WERI-Rb-1 (cell line): Measurements from ENCODE around the gene AMMECR1.

Experiments
- DNase-seq: peaks from one replicate; pipeline ENCODE4 v3.0.0-alpha.2; 2020
- H3K27ac ChIP-seq: fragments of 250-450 bp; sonication (Bioruptor Pico); 2 replicates; pipeline ENCODE4 v1.5.1; 2020; ENCODE audit warnings: mild to moderate bottlenecking, moderate library complexity
- H3K27me3 ChIP-seq: fragments of 250-450 bp; sonication (Bioruptor Pico); 2 replicates; pipeline ENCODE4 v1.5.1; 2021; ENCODE audit warnings: mild to moderate bottlenecking, low read depth, moderate library complexity; ENCODE audit not compliant: insufficient read depth, severe bottlenecking
- H3K36me3 ChIP-seq: fragments of 250-450 bp; sonication (Bioruptor Pico); 2 replicates; pipeline ENCODE4 v1.5.1; 2020; ENCODE audit warnings: mild to moderate bottlenecking, moderate library complexity
- H3K4me3 ChIP-seq: 2 replicates; pipeline ENCODE4 v1.5.1; 2011; ENCODE audit warnings: low read depth, mild to moderate bottlenecking, control low read depth, low read length
- H3K9me3 ChIP-seq: fragments of 250-450 bp; sonication (Bioruptor Pico); 2 replicates; pipeline ENCODE4 v1.5.1; 2021; ENCODE audit warnings: mild to moderate bottlenecking, moderate library complexity; ENCODE audit not compliant: severe bottlenecking
- TF ChIP-seq, protein P1 (sequence below): IDR thresholded peaks from 2 replicates; pipeline ENCODE4 v1.5.1; 2011; ENCODE audit warnings: low read depth, mild to moderate bottlenecking, control low read depth, inconsistent platforms, low read length

Gene AMMECR1

DNA sequence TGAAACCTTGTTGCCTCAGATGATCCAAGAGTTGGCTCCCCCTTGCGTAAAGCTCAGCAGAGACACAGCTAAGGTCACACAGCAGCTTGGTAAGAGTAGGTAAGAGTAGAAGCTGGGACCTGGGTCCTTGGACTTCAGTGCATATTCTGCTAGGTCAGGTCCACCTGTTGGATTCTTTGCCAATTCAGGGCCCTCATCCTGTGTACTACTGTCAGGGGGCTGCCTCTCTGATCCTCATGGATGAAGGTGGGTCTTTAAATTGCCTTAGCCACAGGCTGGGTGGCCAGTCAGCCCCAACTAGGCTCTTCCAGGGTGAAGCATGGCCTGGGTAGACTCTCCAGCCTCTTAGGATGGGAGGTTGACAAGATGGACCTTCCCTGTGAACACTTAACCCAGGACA is 155.8 kb downstream of the AMMECR1 start:
- Histone ChIP-seq H3K4me3 (no peak overlapping the region), H3K27ac (no peak overlapping the region), H3K9me3 (no peaks in the 10 kb centered on the region), H3K27me3 (no peaks in the 10 kb centered on the region), H3K36me3 (no peaks in the 10 kb centered on the region; the same call in 1 of the 2 replicates)
- TF ChIP-seq, protein P1, sequence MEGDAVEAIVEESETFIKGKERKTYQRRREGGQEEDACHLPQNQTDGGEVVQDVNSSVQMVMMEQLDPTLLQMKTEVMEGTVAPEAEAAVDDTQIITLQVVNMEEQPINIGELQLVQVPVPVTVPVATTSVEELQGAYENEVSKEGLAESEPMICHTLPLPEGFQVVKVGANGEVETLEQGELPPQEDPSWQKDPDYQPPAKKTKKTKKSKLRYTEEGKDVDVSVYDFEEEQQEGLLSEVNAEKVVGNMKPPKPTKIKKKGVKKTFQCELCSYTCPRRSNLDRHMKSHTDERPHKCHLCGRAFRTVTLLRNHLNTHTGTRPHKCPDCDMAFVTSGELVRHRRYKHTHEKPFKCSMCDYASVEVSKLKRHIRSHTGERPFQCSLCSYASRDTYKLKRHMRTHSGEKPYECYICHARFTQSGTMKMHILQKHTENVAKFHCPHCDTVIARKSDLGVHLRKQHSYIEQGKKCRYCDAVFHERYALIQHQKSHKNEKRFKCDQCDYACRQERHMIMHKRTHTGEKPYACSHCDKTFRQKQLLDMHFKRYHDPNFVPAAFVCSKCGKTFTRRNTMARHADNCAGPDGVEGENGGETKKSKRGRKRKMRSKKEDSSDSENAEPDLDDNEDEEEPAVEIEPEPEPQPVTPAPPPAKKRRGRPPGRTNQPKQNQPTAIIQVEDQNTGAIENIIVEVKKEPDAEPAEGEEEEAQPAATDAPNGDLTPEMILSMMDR: no peak
- DNase-seq: no peak

DNA sequence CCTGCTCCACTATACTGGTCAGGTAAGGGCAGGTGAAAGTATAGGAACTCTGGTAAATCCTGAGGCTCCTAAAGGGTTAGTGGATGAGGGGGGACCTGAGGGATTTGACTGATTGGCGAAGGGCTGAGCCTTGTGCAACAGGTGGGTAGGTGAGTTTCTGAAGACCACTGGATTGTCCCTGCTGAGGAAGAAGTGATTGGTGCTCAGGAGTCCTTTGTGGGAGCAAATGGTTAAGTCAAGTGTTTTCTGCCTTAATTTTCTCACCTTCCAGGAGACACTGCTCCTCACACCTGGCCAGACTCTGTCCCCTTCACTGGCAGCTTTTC is 156.6 kb downstream of the AMMECR1 start:
- no peak for DNase-seq
- no peak overlapping the region for H3K4me3 ChIP-seq
- no peaks in the 10 kb centered on the region; the same call in 1 of the 2 replicates for H3K36me3 ChIP-seq
- TF ChIP-seq, protein P1: no peak
- H3K27me3 ChIP-seq: no peaks in the 10 kb centered on the region
- H3K9me3 ChIP-seq: no peaks in the 10 kb centered on the region
- no peak overlapping the region for H3K27ac ChIP-seq

GRCh38 chrX:110159865-110160264 is 158.0 kb downstream of the AMMECR1 start:
- DNase-seq: no peak
- TF ChIP-seq, protein P1: no peak
- Histone ChIP-seq H3K36me3 (peaks cover 3% of the 10 kb centered on the region), H3K27me3 (no peaks in the 10 kb centered on the region), H3K9me3 (no peaks in the 10 kb centered on the region), H3K4me3 (no peak overlapping the region), H3K27ac (no peak overlapping the region)

DNA sequence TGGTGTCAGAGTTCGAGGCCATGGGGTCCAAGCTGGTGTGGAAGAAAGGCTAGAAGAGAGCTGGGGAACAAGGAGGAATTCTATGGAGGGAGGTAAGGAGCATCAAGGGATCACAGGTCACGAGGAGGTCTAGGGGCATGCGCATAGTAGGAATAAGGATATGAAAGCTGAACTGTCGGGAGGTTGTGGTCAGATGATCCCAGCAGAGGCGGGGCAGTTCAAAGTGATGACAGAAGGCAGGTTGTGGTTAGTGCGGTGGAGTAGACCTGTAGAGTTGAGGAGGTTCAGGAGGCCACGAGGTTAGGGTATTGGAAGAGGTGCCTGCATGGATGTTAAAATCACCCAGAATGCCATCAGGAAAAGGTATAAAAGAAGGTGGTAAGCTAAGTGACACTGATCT is 158.7 kb downstream of the AMMECR1 start:
- DNase-seq: no peak
- Histone ChIP-seq H3K27ac (no peak overlapping the region), H3K4me3 (no peak overlapping the region), H3K27me3 (no peaks in the 10 kb centered on the region), H3K9me3 (no peaks in the 10 kb centered on the region), H3K36me3 (peaks cover 3% of the 10 kb centered on the region)
- TF ChIP-seq, protein P1: no peak

DNA sequence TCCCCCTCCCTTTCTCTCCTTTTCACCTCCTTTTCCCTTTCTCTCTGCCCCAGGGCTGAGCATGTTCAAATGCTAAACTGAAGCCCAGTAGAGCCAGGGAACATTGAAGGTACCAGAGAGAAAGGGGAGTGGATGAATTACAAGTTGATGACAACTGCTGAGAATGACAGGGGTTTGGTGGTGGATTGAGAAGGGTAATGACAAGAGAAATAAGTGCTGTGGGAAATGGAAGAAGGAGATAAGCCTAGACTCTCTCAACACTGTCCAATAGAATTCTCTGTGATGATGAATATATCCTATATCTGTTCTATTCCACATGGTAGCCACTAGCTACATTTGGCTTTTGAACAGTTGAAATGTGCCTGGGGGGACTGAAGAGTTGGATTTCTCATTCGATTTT is 160.4 kb downstream of the AMMECR1 start:
- TF ChIP-seq, protein P1: no peak
- H3K9me3 ChIP-seq: no peaks in the 10 kb centered on the region
- no peaks in the 10 kb centered on the region for H3K27me3 ChIP-seq
- no peak overlapping the region for H3K4me3 ChIP-seq
- no peak for DNase-seq
- peaks cover 3% of the 10 kb centered on the region for H3K36me3 ChIP-seq
- H3K27ac ChIP-seq: no peak overlapping the region

DNA sequence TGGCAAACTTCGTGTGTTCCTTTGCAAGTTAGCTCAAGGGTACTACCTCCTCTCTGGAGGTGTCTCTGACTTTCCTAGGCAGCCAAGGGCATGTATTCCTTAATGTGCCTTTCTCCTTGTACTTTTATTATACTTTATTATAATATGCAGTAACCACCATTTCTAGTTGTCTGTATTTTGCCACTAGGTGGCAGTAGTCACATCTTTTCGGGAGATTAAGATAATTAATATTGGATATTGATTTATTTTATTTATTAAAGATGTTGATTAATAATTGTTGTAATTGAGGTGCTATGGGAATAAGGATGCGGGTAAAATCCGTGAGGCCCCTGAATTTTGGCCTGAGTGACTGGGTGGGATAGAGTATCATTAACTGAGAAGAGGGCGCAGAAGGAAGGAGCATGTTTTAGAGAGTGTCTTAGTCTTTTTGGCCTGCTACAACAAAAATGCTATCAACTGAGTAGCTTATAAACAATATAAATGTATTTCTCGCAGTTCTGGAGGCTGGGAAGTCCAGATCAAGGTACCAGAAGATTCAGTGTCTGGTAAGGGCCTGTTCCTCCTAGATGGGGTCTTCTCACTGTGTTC is 161.6 kb downstream of the AMMECR1 start:
- no peak overlapping the region for H3K4me3 ChIP-seq
- no peak overlapping the region for H3K27ac ChIP-seq
- DNase-seq: no peak
- peaks cover 3% of the 10 kb centered on the region for H3K36me3 ChIP-seq
- H3K27me3 ChIP-seq: no peaks in the 10 kb centered on the region
- TF ChIP-seq, protein P1: no peak
- H3K9me3 ChIP-seq: no peaks in the 10 kb centered on the region
